K562 (cell line): ENCODE data around the gene FAM174C. TPM values are rescaled to one million over a fixed set of nuclear protein-coding genes. Genes with fewer than 3 reads are reported as not detected.

Experiments used
- ATAC-seq: fragments of 200-7000 bp; cut with Tn5 transposase; 3 replicates; pipeline ENCODE4 v1.9.1; 2020; ENCODE audit warnings: moderate library complexity
- BruUV-seq: library from RNA; stranded (reverse); fragments of 400-500 nt; replicated peaks from 2 replicates; lab custom pipeline; 2021; lab: Mats Ljungman, UMichigan
- CTCF ChIA-PET: fragments of 300-600 bp; formaldehyde crosslinking; extraction: SDS; loops from one replicate; lab custom pipeline; 2021; ENCODE audit warnings: low intra/inter-chr PET ratio; lab: Yijun Ruan, JAX
- POLR2A ChIA-PET: fragments of 300-600, 350-650 bp; sonication (Branson Sonifier 250); formaldehyde crosslinking; extraction: SDS; loops from one replicate; lab custom pipeline; 2021; ENCODE audit warnings: antibody characterized with exemption, inconsistent platforms; lab: Yijun Ruan, JAX
- DNase-seq, 4 experiments: peaks; one replicate each; pipeline versions ENCODE4 v3.0.0 to v3.0.0-alpha.2; 2011 to 2018; ENCODE audit warnings: low spot score in 3 of 4, mixed read lengths in 3 of 4; ENCODE audit errors: extremely low read depth in 1 of 4
- FAIRE-seq: peaks from 2 replicates; lab custom pipeline; 2011; peaks lifted over from hg19 to GRCh38; lab: Jason Lieb, UNC
- H2AFZ ChIP-seq: 2 replicates; pipeline ENCODE4 v1.6.0; 2011; ENCODE audit warnings: low read depth, low read length, control low read depth, inconsistent platforms
- H3K27ac ChIP-seq: fragments of 200-600 bp; 3 replicates; pipeline ENCODE4 v1.8.0; 2011; ENCODE audit warnings: low read depth, mild to moderate bottlenecking, control low read depth, inconsistent platforms, low read length, moderate library complexity, mixed read lengths; ENCODE audit errors: extremely low read depth
- H3K27me3 ChIP-seq, 2 experiments: fragments of 300-600 bp in 1 of 2; 2 replicates in 1 of 2; 3 replicates in 1 of 2; pipeline versions ENCODE4 v1.6.0 to v1.8.0; 2011; ENCODE audit warnings: inconsistent platforms in 2 of 2, low read length in 2 of 2, mild to moderate bottlenecking in 1 of 2, mixed read lengths in 1 of 2, moderate library complexity in 1 of 2; ENCODE audit not compliant: control insufficient read depth in 2 of 2, insufficient read depth in 2 of 2
- H3K36me3 ChIP-seq: fragments of 300-600 bp; 3 replicates; pipeline ENCODE4 v1.8.0; 2011; ENCODE audit warnings: mild to moderate bottlenecking, low read length, inconsistent platforms; ENCODE audit not compliant: control insufficient read depth, insufficient read depth
- H3K4me1 ChIP-seq, 2 experiments: fragments of 200-600 bp in 1 of 2; replicated peaks in 1 of 2; 2 replicates in 1 of 2; 3 replicates in 1 of 2; pipeline versions ENCODE4 v1.5.1 to v1.8.0; 2011; ENCODE audit warnings: inconsistent platforms in 2 of 2, low read length in 2 of 2, mild to moderate bottlenecking in 1 of 2, mixed read lengths in 1 of 2, moderate library complexity in 1 of 2; ENCODE audit not compliant: control insufficient read depth in 2 of 2, insufficient read depth in 2 of 2
- H3K4me2 ChIP-seq: 2 replicates; pipeline ENCODE4 v1.6.1; 2011; ENCODE audit warnings: low read length, control low read depth, inconsistent platforms, mixed read lengths; ENCODE audit not compliant: insufficient read depth
- H3K4me3 ChIP-seq: fragments of 200-600 bp; sonication (generic), shearing (Covaris generic); 2 replicates; pipeline ENCODE4 v1.5.1; 2016; ENCODE audit warnings: control low read depth, inconsistent platforms
- H3K79me2 ChIP-seq: fragments of 200-600 bp; 3 replicates; pipeline ENCODE4 v1.8.0; 2011; ENCODE audit warnings: low read length, inconsistent platforms; ENCODE audit not compliant: control insufficient read depth, insufficient read depth
- H3K9ac ChIP-seq, 2 experiments: 2 replicates each; pipeline versions ENCODE4 v1.6.0 to v1.6.1; 2011; ENCODE audit warnings: low read depth in 2 of 2, low read length in 2 of 2, control low read depth in 1 of 2, inconsistent platforms in 1 of 2, mild to moderate bottlenecking in 1 of 2, mixed read lengths in 1 of 2; ENCODE audit not compliant: insufficient read depth in 1 of 2
- H3K9me1 ChIP-seq: one replicate; pipeline ENCODE4 v1.6.0; 2011; ENCODE audit warnings: inconsistent platforms, mild to moderate bottlenecking, low read length, moderate library complexity; ENCODE audit not compliant: control insufficient read depth, insufficient read depth
- H3K9me3 ChIP-seq: replicated peaks from 2 replicates; pipeline ENCODE4 v1.5.1; 2011; ENCODE audit warnings: low read depth, low read length, inconsistent platforms; ENCODE audit not compliant: control insufficient read depth, insufficient read depth
- H4K20me1 ChIP-seq: replicated peaks from 2 replicates; pipeline ENCODE4 v1.6.1; 2011; ENCODE audit warnings: low read length, inconsistent platforms, mixed read lengths; ENCODE audit not compliant: control insufficient read depth, insufficient read depth
- ATF2 ChIP-seq: sonication (generic); formaldehyde crosslinking; IDR thresholded peaks from 2 replicates; pipeline ENCODE4 v1.8.1; 2022; ENCODE audit warnings: missing genetic modification reagents
- CCAR2 ChIP-seq: fragments of 200-400 bp; formaldehyde crosslinking; IDR thresholded peaks from 2 replicates; pipeline ENCODE4 v1.6.1; 2017; ENCODE audit warnings: mild to moderate bottlenecking, low read depth, low read length
- CHD2 ChIP-seq: IDR thresholded peaks from 2 replicates; pipeline ENCODE4 v1.6.1; 2011; ENCODE audit warnings: low read depth, low read length
- DDX20 ChIP-seq: fragments of 450-650 bp; IDR thresholded peaks from 2 replicates; pipeline ENCODE4 v1.6.1; 2016; ENCODE audit warnings: missing genetic modification characterization, low read depth, mild to moderate bottlenecking, missing compliant biosample characterization, moderate library complexity
- ELF2 ChIP-seq: fragments of 250-450 bp; sonication (Bioruptor Pico); IDR thresholded peaks from 2 replicates; pipeline ENCODE4 v1.5.0; 2021; ENCODE audit warnings: mild to moderate bottlenecking
- EWSR1 ChIP-seq: fragments of 450-650 bp; IDR thresholded peaks from 2 replicates; pipeline ENCODE4 v1.6.1; 2018; ENCODE audit warnings: borderline replicate concordance, mild to moderate bottlenecking, low read depth, moderate library complexity; ENCODE audit not compliant: partially characterized antibody
- HNRNPK ChIP-seq: fragments of 200-400 bp; formaldehyde crosslinking; IDR thresholded peaks from one replicate; pipeline ENCODE4 v1.6.1; 2018; ENCODE audit warnings: mild to moderate bottlenecking, low read depth, low read length; ENCODE audit not compliant: poor library complexity, severe bottlenecking
- IRF2 ChIP-seq: sonication (generic); formaldehyde crosslinking; IDR thresholded peaks from 2 replicates; pipeline ENCODE4 v1.8.1; 2022; ENCODE audit warnings: mild to moderate bottlenecking, missing genetic modification reagents
- IRF9 ChIP-seq: fragments of 450-650 bp; IDR thresholded peaks from 2 replicates; pipeline ENCODE4 v1.6.1; 2016; ENCODE audit warnings: missing biosample characterization, missing genetic modification characterization
- KAT7 ChIP-seq: sonication (generic); formaldehyde crosslinking; IDR thresholded peaks from 2 replicates; pipeline ENCODE4 v1.8.0; 2022; ENCODE audit warnings: missing genetic modification reagents, mild to moderate bottlenecking, borderline replicate concordance
- KDM5B ChIP-seq: fragments of 200-600 bp; sonication (generic); IDR thresholded peaks from 2 replicates; pipeline ENCODE4 v1.6.1; 2012; ENCODE audit warnings: low read depth, mild to moderate bottlenecking, moderate library complexity, low read length, control low read depth, inconsistent platforms; ENCODE audit not compliant: insufficient replicate concordance
- LARP7 ChIP-seq: fragments of 450-650 bp; IDR thresholded peaks from 2 replicates; pipeline ENCODE4 v1.6.1; 2016
- MIER1 ChIP-seq: fragments of 450-650 bp; IDR thresholded peaks from 2 replicates; pipeline ENCODE4 v1.6.1; 2016; ENCODE audit warnings: antibody characterized with exemption, mild to moderate bottlenecking, low read depth
- NR4A1 ChIP-seq, 2 experiments: fragments of 250-450 bp in 1 of 2; fragments of 450-650 bp in 1 of 2; sonication (Bioruptor Pico) in 1 of 2; IDR thresholded peaks; 2 replicates each; pipeline versions ENCODE4 v1.4.0 to v1.6.1; 2016 to 2020; ENCODE audit warnings: mild to moderate bottlenecking in 2 of 2, missing compliant biosample characterization in 1 of 2, missing genetic modification characterization in 1 of 2, moderate library complexity in 1 of 2
- SAP30 ChIP-seq: fragments of 200-600 bp; sonication (generic); IDR thresholded peaks from 2 replicates; pipeline ENCODE4 v1.6.1; 2012; ENCODE audit warnings: borderline replicate concordance, low read depth, mild to moderate bottlenecking, moderate library complexity, low read length, control low read depth, inconsistent platforms; ENCODE audit not compliant: insufficient read depth, poor library complexity, severe bottlenecking
- SREBF1 ChIP-seq: fragments of 150-350 bp; IDR thresholded peaks from 2 replicates; pipeline ENCODE4 v1.6.1; 2014; ENCODE audit warnings: antibody characterized with exemption, low read depth, low read length, borderline replicate concordance
- STAT5A ChIP-seq: IDR thresholded peaks from 2 replicates; pipeline ENCODE4 v1.6.1; 2012; ENCODE audit warnings: low read length, inconsistent platforms, borderline replicate concordance
- TAF7 ChIP-seq: fragments of 450-650 bp; IDR thresholded peaks from 2 replicates; pipeline ENCODE4 v1.6.1; 2016; ENCODE audit warnings: missing genetic modification characterization, missing compliant biosample characterization
- TRIM28 ChIP-seq: fragments of 450-650 bp; IDR thresholded peaks from 2 replicates; pipeline ENCODE4 v1.6.1; 2017
- ZNF253 ChIP-seq: fragments of 250-450 bp; sonication (Bioruptor Pico); conservative IDR thresholded peaks from 2 replicates; pipeline ENCODE4 v1.6.1; 2021; ENCODE audit warnings: mild to moderate bottlenecking
- ZNF785 ChIP-seq: fragments of 250-450 bp; sonication (Bioruptor Pico); IDR thresholded peaks from 2 replicates; pipeline ENCODE4 v1.4.0; 2020; ENCODE audit warnings: mild to moderate bottlenecking
- WGBS: fragments of 100-300 bp; shearing (Covaris generic); methylation state at CpG from one replicate; pipeline ENCODE4 v1.1.6; 2016; ENCODE audit warnings: low coverage, mixed read lengths; ENCODE audit not compliant: insufficient coverage; ENCODE audit errors: missing lambda C conversion rate; 5-methylcytosine and 5-hydroxymethylcytosine counted together
- in situ Hi-C: fragments of 300-500 bp; cut with MboI; formaldehyde crosslinking; loops from 4 replicates; pipeline ENCODE4 v1.15.0; 2018; ENCODE audit warnings: inconsistent platforms, mixed read lengths
- intact Hi-C: fragments of 100-400 bp; cut with micrococcal nuclease; formaldehyde crosslinking; loops from 2 replicates; pipeline ENCODE4 v1.14.2; 2022
- polyA plus RNA-seq, 8 experiments: library from polyadenylated mRNA; depleted of rRNA in 4 of 8; stranded (reverse) in 5 of 8; unstranded in 3 of 8; fragments of >200 nt; fragmentation: Nextera tagmentation in 2 of 8; fragmentation: Illumina TruSeq in 1 of 8; extraction: Ambion mirVana in 2 of 8; extraction: Trizol in 1 of 8; gene quantifications; 2 replicates each; pipeline versions ENCODE4 v1.2.1 to v1.2.3, GENCODE V29; 2011 to 2014; ENCODE audit warnings: inconsistent platforms in 1 of 8, missing spikeins in 1 of 8
- total RNA-seq, 7 experiments: library from RNA; depleted of rRNA in 6 of 7; stranded (reverse); fragments of >200 nt in 6 of 7; fragmentation: Illumina TruSeq in 2 of 7; extraction: Trizol in 2 of 7; gene quantifications; 2 replicates each; pipeline versions ENCODE4 v1.2.1 to v1.2.3, GENCODE V29; 2011 to 2021; ENCODE audit warnings: low replicate concordance in 1 of 7

Gene FAM174C
- total and polyA plus RNA-seq, 9 of the 15 experiments (the other 6 are each of a cell fraction or from before 2014, with no cell fraction given): 0.66 to 89.6 (median 20.3) TPM

GRCh38 chr19:1237754-1238368, 37.5 kb upstream of the FAM174C start, which contains the start of gene CBARP:
Gene CBARP, minus strand, starts transcription at chr19:1238005. Its CDS starts 1,905 bp downstream, at chr19:1236100.
- H3K9me3 ChIP-seq: no peaks in the 10 kb centered on the region
- H3K4me1 ChIP-seq: peaks cover 18 to 98% of the 10 kb centered on the region in 2 experiments
- in situ Hi-C loops: loop anchor here (25.0 kb wide), 1 partner anchor 476 kb away; the partner anchor contains the start of gene MISP
- H2AFZ ChIP-seq: peak within 1 kb of the TSS; percentile 59
- peaks cover 34% of the 10 kb centered on the region; the same call in 1 of the 3 replicates for H3K36me3 ChIP-seq
- no peaks in the 10 kb centered on the region for H3K27me3 ChIP-seq
- peaks cover 21% of the 10 kb centered on the region for H3K79me2 ChIP-seq
- ChIA-PET CTCF (interaction anchor here (0.9 kb wide), 1 partner anchor 468 kb away, joined by 3 read pairs; no protein-coding TSS in a partner anchor), POLR2A (no interaction called here)
- intact Hi-C loops: loop anchor here (2.0 kb wide), 1 partner anchor 17 kb away; no protein-coding TSS in a partner anchor
- peak; percentile 72 to 79 (median 76) for DNase-seq
- peak within 1 kb of the TSS; percentile 64 to 94 for H3K9ac ChIP-seq
- no peaks in the 10 kb centered on the region for H3K9me1 ChIP-seq
- peak within 1 kb of the TSS; percentile 55 for H3K4me3 ChIP-seq
- peak; percentile 1; the same call in 1 of the 3 replicates for ATAC-seq
- no peak for FAIRE-seq
- H4K20me1 ChIP-seq: no peaks in the 10 kb centered on the region
- BruUV-seq: no TSS peak
- peak within 1 kb of the TSS; percentile 61; the same call in 2 of the 3 replicates for H3K27ac ChIP-seq
- H3K4me2 ChIP-seq: peak within 1 kb of the TSS; percentile 70
- whole genome bisulfite sequencing: 5% methylated on average over 8 of the region's 87 CpGs
- TF ChIP-seq TRIM28 (no peak), EWSR1 (no peak), NR4A1 (CRISPR knock-in tag; IDR thresholded peaks at IDR 0.05) (no peak), NR4A1 (tag; IDR thresholded peaks at IDR 0.05) (no peak), KAT7 (CRISPR knock-in tag) (no peak), SAP30 (peak; percentile 10), DDX20 (no peak), STAT5A (no peak), TAF7 (no peak), ELF2 (CRISPR knock-in tag) (no peak), ATF2 (CRISPR knock-in tag) (no peak), HNRNPK (no peak), IRF2 (CRISPR knock-in tag) (no peak), IRF9 (no peak), ZNF253 (CRISPR knock-in tag) (no peak), CHD2 (no peak), ZNF785 (no peak), KDM5B (no peak), MIER1 (no peak), CCAR2 (no peak), SREBF1 (no peak), LARP7 (no peak)
